Superior temporal gyrus (tissue), 1 donor: ENCODE data around the gene SF3A1.

Source experiments
- DNase-seq: peaks from one replicate; pipeline ENCODE4 v3.0.0-alpha.2; 2016; ENCODE audit errors: extremely low spot score

SF3A1 gene

DNA sequence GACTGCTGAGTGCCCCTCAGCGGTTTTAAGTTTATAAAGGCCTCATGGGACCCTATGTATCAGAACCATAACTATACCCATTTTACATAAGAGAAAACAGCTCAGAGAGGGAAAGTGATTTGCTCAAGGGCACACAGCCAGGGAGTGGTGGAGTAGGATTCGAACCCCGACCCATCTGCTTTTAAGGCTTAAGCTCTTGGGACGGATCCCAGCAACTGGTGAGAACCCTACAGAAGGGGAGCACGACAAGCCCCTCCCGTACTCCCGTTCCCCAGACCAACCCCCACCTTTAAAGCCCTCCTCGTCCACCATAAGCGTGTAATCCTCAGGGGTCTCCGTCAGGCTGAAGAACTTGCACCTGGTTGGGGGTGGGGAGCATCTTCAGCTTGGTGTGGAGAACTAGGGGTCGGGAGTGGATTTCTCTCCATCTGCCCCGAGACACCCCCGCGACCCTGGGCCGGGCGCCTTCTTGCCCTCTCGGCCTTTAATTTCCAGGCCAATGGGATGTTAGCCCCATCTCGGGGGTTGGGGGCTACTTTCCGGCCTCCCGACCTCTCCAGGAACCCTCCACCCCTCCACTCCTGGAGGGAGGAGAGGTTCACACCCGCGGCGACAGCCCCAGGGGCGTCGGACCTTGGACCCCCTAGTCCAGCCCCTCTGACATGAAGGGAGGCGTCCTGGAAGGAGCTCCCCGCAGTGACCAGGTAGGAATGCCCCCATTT is 68.1 kb downstream of the SF3A1 start:
- DNase-seq, result no peak

DNA sequence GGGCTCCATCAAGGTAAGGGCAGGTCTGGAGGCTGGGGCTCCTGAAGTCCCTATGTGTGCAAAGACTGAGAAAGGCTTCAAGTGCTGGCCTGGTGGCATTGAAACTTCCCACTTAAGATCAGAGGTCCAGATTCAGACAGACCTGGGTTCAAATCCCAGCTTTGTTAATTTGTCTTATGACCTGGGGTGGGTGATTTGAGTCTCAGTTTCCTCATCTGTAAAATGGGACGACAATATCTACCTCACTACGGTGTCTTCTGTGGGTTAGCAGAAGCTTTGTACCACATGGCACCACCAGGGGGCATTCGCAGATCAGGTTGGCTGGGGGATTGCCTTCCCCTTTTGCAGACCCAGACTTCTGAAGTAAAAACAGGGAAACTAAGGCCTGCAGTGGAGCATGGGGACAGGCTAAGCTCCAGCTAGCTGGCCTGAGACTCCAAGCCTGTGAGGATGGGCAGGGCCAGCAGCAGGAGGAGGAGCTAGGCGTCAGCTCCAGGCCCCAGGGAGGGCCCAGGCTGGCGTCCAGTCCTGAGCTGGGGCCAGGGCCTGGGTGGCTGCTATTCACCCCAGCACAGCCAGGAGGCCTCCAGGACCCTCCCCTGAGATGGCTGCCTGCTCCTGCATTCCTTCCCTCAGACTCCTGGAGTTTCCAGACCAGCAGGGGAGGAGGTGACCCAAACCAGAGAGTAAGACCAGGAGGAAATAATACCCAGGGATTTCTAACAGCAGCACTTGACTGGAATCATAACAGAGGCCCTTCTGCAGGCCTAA is 68.9 kb downstream of the SF3A1 start:
- DNase-seq, result peak; percentile 87

DNA sequence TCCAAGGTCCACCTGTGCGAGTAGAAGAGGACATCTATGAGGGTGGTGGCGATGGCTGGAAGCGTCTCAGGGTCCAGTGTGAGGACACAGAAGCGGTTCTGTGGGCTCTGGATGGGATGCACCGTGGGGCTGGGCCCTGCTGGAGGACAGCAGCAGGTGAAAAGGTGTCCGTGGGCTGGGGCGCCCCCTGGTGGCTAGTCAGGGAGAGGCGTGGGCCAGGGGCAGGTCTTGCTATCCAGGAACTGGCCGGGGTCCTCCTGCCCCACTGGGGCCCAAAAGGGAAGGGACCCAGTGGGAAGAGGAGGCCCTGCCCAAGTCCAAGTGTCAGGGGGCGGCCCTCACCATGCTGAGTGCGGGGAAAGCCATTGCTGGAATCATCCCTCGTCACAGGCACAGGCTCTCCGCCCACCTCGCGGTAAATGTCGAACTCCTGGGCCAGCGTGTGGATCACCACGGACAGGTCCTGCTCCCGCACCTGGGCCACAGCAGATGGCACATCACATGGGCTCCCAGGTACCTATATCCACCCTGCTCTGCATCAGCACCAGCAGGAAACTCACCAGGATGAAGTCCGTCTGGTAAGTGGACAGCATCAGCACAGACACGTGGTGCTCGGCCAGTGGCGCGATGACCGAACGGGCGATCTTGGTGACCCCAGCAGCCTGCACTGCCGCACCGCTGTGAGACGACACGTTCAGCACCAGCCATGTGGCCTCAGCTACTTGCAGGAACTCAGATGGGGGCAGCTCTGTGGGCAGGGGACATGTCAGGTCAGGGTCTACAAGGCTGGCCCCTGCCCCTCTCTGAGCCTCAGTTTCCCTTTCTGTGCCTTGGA is 69.7 kb downstream of the SF3A1 start:
- DNase-seq, result peak; percentile 22

DNA sequence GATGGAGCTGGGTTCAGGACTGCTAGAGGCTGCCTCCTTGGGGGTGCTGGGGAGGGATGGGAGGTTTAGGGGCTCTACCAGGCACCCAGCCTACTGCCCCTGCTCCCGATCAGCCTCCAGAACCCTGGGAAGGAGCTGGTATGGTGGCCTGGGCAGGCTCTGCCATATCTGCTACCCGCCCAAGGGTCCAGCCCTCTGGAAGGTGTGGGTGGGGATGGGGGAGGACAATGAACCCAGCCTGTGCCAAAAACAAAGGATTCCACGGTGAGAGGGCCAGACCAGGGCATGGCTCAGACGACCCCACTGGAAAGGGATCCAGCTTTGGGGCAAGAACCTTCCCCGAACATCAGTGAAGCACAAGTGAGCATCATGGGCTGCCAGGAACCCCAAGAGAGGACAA is 70.4 kb downstream of the SF3A1 start:
- no peak for DNase-seq

DNA sequence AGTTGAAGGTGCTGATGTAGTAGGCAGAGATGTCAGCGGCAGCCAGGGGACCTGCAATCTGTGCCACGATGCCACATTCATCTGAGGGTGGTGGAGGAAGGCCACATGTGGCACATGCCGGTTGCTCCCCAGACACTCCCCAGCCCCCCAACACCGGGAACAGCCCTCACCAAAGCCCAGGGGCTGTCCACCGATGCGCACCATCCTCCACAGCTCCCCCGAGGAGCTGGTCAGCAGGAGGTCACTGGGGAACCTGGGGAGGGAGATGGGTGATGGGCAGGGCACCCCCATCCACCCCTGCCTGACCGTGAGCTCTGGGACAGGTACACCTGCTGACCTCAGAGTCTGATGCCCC is 70.9 kb downstream of the SF3A1 start:
- DNase-seq, result no peak

DNA sequence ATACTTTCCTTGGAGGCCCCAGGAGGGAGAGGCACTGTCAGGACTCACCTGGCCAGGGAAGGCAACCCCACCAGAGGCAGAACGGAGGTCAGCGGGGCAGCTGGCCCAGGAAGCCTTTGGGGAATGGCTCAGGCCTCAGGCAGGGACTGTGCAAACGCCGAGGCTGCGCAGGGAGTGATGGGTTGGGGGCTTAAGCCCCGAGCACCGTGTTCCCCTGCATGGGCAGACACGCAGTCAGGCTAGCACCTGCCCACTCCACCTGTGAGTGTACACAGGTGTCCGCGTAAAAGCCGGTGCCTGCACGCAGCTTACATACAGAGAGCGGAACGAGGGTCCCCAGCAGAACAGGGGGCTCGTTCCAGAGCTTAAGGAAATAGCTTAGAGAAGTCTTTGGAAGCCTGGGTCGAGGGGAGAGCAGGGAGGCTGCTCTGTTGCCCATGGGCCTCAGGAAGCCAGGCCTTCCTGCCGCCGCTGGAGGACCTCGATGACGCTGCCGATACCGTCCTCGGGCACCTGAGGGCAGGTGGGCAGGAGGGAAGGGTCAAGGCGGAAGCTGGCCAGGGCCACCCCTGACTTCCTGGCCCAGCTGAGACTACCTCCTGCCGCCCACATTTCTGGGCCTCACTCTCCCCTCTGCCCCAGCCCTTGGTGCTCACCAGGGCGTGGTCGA is 71.4 kb downstream of the SF3A1 start:
- no peak for DNase-seq

DNA sequence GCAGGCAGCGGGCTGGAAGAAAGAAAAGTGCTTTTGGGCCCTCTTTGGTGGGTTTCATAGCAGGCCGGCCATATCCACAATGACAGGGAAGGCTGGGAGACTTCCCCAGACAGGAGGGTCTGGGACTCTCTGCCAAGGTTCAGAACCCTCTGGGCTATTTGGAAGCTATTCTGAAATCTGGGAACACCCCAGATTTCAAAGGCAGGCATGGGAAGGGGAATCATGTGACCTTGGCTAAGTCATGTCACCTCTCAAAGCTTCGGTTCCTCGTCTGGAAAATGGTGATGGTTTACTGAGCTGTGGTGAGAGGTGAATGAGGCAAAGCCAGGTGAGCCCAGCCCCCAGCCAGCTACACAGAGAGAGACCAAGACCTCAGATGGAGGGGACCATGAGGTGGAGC is 72.0 kb downstream of the SF3A1 start:
- no peak for DNase-seq

DNA sequence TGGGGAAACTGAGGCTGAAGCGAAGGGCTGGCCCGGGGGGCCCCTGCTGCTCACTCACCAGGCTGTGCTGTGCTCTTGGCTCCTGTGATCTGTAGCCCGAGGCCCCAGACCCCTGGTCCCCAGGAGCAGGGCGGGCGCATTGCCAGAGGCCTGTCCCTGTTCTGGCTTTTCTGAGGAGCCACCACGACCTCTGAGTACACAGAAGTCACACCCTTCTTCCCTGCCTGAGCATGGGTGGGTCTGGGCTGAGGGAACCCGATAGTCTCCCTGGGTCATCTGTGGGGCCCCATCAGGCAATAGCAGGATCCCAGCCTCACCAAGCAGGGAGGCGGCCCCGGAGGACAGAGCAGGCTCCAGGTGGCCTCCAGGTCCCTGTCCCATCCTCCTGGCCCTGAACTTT is 72.5 kb downstream of the SF3A1 start:
- no peak for DNase-seq

DNA sequence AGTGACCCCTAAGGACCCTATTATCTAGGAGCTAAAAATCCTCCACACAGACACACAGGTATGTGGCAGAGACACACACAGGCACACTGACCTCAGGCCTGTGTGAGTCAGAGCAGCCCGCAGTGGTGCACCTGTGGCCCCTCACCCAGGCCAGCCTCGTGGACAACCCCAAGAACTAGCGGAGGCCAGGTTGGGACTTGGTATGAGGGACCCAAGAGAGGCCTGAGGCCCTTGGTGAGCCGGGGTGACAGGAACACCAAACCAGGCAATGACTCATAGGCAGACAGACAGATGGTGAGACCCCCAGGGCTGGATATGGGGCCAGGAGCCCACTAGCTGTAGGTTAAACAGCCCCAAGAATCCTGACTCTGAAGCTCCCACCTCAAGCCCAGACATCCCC is 73.4 kb downstream of the SF3A1 start:
- DNase-seq, result no peak

DNA sequence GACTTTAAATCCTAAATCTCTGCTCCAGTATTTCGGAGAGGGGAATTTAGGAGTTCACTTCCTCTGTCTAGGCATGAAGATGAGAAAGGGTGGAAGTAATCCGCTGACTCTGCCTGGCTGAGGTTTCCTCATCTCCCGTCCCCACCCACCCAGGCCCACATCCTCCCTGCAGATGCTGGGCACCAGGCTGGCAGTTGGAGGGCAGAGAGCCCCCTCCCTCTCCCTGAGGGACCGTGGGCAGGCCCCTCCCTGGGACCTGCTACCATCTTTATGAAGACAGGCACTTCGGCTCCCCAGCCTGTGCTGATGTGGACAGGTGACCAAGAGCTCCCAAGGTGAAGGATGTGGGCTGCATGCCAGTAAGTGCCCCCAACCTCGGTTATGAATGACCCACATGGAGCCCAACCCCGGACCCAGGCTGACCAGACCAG is 74.1 kb downstream of the SF3A1 start:
- no peak for DNase-seq
